Measurements from ENCODE around the gene MAPK14. TPM values are rescaled to one million over a fixed set of nuclear protein-coding genes. Genes with fewer than 3 reads are reported as not detected.

MAPK14 gene
- total RNA-seq, 1 donor from 2014 or later: 27.3 TPM

DNA sequence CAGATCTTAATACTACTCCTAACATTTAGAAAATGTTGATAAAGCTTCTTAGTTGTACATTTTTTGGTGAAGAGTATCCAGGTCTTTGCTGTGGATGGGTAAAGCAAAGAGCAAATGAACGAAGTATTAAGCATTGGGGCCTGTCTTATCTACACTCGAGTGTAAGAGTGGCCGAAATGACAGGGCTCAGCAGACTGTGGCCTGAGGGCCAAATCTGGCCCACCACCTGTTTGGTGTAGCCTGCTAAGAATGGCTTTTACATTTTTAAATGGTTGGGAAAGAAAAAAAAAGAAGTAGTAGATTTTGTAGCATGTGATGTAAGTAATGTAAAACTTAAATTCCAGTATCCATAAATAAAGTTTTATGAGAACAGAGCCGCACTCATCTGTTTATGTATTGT lies 83.3 kb downstream of the MAPK14 start:
- no peak for DNase-seq (ENCODE audit: low read depth)
- TF ChIP-seq, protein P1, sequence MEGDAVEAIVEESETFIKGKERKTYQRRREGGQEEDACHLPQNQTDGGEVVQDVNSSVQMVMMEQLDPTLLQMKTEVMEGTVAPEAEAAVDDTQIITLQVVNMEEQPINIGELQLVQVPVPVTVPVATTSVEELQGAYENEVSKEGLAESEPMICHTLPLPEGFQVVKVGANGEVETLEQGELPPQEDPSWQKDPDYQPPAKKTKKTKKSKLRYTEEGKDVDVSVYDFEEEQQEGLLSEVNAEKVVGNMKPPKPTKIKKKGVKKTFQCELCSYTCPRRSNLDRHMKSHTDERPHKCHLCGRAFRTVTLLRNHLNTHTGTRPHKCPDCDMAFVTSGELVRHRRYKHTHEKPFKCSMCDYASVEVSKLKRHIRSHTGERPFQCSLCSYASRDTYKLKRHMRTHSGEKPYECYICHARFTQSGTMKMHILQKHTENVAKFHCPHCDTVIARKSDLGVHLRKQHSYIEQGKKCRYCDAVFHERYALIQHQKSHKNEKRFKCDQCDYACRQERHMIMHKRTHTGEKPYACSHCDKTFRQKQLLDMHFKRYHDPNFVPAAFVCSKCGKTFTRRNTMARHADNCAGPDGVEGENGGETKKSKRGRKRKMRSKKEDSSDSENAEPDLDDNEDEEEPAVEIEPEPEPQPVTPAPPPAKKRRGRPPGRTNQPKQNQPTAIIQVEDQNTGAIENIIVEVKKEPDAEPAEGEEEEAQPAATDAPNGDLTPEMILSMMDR (conservative IDR thresholded peaks at IDR 0.05; ENCODE audit: low read depth, low read length): no peak
- H3K4me3 ChIP-seq (ENCODE audit: low read depth, low read length): no peak overlapping the region

DNA sequence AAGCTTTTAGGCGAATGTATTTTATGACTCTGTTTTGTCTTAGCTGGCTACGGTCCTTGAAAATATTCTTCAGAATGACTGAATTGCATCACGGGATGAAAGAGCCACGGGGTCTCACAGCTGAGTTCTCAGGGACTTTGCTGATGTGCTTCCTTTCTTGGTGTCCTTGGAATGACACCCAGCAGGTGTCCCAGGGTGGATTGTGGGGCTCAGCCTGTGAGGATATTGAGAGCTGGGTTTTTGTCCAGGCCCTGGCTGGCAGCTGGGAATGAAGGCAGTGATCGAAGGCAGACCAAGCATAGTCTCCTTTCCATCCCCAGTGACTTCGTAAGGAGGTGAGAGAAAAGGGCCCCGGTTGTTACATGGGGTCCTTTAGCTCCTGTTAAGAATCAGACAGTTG lies 83.9 kb downstream of the MAPK14 start:
- no peak for DNase-seq (ENCODE audit: low read depth)
- no peak overlapping the region for H3K4me3 ChIP-seq (ENCODE audit: low read depth, low read length)

DNA sequence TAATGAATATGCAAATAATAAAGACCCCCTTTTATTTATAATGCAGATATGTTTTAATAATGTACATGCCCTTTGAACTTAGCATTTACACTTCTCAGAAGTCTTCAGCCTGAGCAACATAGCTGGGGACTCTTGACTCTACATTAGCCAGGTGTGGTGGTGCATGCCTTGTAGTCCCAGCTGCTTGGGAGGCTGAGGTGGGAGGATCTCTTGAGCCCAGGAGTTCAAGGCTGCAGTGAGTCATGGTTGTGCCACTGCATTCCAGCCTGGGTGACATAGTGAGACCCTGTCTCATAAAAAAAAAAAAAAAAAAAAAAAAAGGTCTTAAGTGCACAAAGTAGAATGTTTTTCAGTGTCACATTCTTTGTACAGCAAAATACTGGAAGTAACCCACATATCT lies 85.4 kb downstream of the MAPK14 start:
- H3K4me3 ChIP-seq (ENCODE audit: low read depth, low read length): no peak overlapping the region
- no peak for DNase-seq (ENCODE audit: low read depth)
- TF ChIP-seq, protein P1 (conservative IDR thresholded peaks at IDR 0.05; ENCODE audit: low read depth, low read length): no peak

More for the DNA sequence above, 83.9 kb downstream of the MAPK14 start:
- TF ChIP-seq, protein P1 (conservative IDR thresholded peaks at IDR 0.05; ENCODE audit: low read depth, low read length): no peak

DNA sequence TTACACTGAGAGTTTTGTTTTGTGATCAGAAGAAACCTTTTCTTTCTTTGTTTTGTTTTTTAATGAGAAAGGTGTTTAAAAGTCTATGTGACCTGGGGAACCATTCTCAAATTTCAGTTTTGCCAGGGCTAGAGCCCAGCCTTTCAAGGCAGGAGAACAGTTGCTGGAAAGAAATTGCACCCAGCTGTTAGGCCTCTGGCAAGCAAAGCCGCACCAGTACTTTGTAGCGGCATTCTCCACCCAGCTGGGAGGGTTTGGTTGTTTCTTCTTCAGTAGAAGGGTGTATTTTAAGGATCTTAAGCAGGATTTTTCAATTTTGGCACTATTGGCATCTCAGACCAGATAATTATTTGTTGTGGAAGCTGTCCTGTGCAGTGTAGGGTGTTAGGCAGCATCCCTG lies 86.1 kb downstream of the MAPK14 start:
- TF ChIP-seq, protein P1 (conservative IDR thresholded peaks at IDR 0.05; ENCODE audit: low read depth, low read length): no peak
- DNase-seq (ENCODE audit: low read depth): no peak
- no peak overlapping the region for H3K4me3 ChIP-seq (ENCODE audit: low read depth, low read length)

DNA sequence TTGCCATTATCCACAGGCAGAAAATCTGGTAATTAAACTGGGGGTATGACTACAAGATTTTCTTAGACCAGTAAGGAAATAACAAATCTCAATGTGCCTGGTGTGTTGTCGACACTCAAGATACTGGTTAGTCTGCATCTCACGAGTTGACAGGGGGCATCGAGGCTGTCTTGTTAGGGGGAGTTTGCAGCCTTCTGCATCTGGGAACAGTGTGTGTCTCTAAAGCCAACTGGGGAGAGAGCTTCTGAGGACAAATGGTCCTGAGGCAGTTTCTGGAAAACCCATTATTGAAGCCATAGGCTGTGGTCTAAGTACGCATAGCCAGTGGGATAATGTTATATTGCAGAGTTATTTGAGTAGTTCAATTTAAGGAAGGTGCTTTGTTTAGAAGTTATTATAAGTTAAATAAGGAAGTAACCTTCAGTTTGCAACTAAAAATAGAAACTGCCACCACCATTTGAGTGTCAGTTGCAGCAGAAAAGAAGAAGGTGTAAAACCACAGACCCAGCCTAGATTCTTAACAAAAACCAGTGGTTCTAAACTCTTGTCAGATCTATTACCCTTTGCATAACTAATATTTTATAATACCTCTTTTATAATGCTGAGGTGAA lies 87.3 kb downstream of the MAPK14 start:
- TF ChIP-seq, protein P1 (conservative IDR thresholded peaks at IDR 0.05; ENCODE audit: low read depth, low read length): no peak
- H3K4me3 ChIP-seq (ENCODE audit: low read depth, low read length): no peak overlapping the region
- no peak for DNase-seq (ENCODE audit: low read depth)

DNA sequence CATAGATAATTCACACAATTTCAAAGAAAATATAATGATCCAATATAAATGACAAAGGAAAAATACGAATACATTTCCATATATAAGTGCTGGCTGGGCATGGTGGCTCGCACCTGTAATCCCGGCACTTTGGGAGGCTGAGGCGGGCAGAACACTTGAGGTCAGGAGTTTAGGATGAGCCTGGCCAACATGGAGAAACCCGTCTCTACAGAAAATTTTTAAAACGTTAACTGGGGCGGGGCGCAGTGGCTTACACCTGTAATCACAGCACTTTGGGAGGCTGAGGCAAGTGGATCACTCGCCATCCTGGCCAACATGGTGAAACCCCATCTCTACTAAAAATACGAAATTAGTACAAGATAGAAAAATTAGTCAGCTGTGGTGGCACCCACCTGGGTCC lies 87.8 kb downstream of the MAPK14 start:
- DNase-seq (ENCODE audit: low read depth): no peak
- H3K4me3 ChIP-seq (ENCODE audit: low read depth, low read length): no peak overlapping the region
- TF ChIP-seq, protein P1 (conservative IDR thresholded peaks at IDR 0.05; ENCODE audit: low read depth, low read length): no peak
